Measurements from ENCODE around the gene SMIM1.

Gene SMIM1

GRCh38 chr1:3777078-3777547, 4.6 kb downstream of the SMIM1 start:
- no peak for DNase-seq (ENCODE audit: low spot score)

DNA sequence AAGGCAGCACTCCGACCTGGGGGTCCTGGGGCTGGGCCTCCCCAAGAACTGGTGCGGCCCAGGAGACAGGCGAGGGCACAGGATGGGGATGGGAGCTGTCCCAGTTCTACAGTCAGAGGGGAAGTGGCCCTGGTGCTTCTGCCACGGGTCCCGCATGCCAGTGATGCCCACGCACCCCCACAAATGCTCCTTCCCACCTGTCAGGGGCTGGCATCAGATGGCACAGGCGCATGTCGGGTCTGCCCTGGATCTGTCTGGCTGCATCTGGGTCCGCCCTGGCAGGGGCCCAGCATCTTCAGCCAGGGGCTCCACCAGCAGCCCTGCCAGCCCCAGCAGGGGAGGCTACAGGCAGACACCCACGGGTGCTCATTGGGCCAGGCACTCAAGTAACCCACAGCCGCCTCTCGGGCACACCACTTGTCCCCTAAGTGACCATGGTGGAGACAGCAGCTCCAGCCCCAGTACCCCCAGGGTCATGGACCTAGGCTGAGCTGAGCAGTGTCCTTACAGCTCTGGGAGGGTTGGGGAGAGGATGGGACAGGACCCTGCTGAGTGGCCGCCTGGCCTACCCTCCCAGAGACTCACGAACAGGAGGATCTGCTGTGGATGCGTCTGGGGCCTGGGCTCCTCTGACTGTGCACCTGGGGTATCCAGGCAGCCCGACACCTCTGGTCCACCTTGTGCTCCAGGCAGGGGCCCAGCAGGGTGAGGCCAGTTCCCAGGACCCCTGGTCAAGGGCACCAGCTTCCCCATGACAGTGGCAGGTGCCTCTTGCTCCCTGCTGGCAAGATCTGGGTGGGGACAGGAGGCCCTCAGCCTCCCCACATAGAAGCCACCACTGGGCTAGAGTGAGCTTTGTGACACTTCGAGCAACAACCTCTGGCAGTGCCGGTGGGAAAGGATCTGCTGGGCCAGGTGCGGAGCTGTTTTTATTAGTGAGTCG, 5.4 kb downstream of the SMIM1 start:
- DNase-seq (ENCODE audit: low spot score), result no peak

GRCh38 chr1:3778590-3779264, 6.2 kb downstream of the SMIM1 start:
- DNase-seq (ENCODE audit: low spot score), result no peak

DNA sequence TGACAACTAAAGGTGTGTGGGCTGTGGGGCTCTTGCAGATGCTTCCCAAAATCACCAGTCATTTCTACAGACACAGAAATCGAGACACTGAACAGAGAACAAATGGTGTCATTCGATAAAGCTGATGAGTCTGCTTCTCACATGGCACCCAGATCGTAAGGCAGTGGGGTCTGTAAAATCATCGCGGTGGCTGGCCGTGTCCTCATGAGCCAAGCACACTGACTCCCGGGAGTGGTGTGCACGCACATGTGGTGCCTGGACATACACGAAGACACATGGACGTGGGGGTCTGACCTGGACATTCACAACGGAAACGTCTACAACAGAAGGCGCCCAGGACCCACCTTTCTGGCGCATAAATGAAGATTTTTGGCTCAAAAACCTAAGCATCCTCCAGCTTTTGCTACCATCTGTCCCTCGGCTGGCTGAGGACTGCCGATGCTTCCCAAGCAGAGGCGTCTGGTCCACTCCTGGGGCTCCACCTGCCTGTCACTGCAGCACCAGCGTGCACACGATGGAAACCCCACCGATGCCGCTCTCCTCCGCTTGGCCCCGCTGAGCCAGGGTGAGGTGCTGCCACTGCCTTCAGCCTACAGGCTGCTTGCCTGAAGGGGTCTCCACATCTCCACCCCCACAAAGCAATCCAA, 6.8 kb downstream of the SMIM1 start:
- no peak for DNase-seq (ENCODE audit: low spot score)

GRCh38 chr1:3779912-3780416, 7.4 kb downstream of the SMIM1 start:
- no peak for DNase-seq (ENCODE audit: low spot score)

DNA sequence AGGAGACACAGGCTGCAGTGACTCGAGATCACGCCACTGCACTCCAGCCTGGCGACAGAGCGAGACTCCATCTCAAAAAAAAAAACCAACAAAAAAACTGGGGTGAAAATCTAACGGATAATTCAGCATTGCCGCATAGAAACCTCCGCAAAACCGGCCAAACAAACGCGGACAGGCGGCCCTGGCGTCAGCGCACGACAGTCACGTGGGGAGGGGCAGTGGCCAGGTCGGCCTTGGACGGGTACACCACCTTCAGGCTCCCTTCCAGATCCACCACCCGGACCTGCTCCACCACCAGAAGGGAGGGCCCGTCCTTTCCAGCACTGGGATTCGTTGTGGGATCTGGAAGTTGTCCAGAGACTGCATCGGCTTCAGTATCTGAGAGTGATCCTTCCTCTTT, 8.4 kb downstream of the SMIM1 start:
- no peak for DNase-seq (ENCODE audit: low spot score)

GRCh38 chr1:3783651-3784474, 11.3 kb downstream of the SMIM1 start:
- no peak for DNase-seq (ENCODE audit: low spot score)

DNA sequence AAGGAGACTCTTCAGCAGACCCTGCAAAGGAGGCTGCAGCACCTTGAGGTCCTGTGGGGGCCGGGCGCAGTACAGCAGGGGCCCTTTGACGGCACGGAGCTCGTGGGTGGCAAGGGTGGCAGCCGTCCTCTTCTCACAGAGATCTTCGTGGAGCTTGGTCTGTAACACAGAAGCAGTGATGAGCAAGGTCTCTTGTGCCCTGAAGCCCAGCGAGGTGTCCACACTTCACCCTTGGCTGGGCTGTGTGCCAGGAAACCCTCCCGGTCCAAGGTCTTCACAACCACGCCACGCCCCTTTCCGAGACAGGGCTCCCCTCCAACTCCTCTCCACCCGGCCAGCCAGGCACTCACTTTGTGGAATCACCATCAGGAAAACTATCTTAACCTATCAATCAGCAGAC, 12.5 kb downstream of the SMIM1 start:
- no peak for DNase-seq (ENCODE audit: low spot score)

- no peak for DNase-seq (ENCODE audit: low spot score)
These were observed 13.1 kb downstream of the SMIM1 start for GRCh38 chr1:3785456-3786157.

DNA sequence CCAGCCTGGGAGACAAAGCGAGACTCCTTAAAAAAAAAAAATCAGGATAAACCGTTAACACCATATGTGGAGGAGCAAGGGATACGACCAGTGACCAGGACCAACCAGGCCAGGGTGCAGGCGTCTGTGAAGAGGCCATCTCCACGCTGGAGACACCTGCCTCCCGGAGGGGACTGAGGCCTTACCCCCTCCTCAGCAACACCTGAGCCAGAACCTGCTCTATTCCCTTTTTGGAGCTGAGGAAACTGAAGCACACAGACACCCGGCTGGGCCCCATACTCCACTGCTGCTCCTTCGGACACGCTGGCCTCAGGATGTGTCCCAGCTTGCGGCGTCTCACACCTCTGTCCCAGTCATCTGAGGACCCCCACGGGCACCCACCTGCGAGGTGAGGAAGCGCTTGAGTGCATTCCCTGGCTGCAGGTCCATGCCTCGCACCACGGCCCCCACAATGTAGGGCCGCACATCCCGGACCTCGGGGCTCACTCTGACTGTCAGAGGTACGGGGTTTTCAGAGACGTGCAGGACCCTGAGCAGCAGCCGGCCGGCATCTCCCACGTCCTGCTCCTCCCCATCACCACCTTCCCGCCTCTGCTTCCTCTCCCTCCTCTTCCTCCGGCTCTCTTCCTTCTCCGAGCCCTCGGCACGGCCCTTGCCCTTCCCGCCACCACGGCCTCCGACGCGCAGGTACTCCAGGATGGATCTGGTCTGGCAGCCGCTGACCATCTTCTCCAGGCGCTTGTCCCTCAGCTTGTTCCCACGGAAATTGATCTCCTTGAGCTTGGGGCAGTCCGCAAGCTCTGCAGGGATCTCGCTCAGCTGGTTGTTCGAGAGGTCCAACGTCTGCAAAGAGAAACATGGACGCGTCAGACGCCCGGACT, 14.2 kb downstream of the SMIM1 start:
- no peak for DNase-seq (ENCODE audit: low spot score)

DNA sequence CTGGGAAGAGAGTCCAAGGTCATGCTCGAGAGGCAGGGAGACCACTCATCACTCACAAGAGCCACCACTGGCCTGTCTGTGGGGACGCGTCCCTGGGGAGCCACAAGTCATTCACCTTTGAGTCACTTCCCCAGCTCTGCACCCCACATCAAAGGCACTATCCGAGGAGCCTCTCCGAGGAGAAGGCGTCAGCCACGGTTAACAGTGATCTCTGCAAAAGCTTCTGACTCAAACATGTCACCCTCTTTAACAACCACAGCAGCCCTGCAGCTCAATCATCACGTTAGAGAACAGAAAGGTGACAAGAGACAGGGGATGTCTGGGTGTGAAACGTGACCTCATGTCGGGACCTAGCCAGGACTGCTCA, 14.8 kb downstream of the SMIM1 start:
- peak; percentile 58 for DNase-seq (ENCODE audit: low spot score)

DNA sequence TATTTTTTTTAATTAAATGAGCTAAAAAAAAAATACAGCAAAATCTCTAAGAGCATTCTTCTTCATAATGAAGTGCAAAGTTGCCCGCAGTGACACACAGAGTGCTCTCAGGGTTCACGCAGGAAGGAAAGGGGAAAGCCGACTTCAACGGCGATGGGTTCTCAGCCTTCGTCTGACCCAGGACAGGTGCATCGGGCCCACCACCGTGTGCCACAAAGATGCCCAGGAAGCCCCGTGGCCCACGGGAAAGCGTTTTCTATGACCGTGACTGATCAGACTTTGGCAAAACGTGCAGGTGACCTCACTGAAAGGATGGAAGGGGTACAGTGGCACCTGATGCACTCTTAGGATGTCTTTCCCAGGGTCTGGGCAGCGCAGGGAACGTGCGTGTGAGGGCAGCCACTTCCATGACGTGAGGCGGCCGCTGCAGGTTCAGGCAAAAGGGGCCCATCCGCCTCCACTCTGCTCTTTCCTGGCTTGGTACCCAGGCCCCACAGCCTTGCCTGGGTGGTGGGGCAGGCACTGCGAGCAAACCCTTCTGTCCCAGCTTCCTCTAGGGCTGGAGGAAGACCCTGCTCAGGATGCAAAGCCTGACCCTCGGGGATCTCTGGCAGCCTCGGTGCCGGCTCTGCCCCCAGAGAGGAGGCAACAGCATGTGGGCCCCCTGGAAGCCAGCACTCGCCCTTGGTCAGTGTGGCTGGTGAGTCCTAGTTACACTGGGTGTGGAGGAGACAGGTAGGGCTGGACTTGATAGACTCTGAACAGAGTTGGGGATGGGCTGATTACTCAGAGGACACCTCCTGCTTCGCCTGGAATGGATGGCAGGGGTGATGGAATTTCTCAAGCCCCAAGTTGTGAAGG, 15.4 kb downstream of the SMIM1 start:
- DNase-seq (ENCODE audit: low spot score), result no peak

- DNase-seq (ENCODE audit: low spot score), result no peak
These were observed 16.3 kb downstream of the SMIM1 start for GRCh38 chr1:3788756-3789420.

DNA sequence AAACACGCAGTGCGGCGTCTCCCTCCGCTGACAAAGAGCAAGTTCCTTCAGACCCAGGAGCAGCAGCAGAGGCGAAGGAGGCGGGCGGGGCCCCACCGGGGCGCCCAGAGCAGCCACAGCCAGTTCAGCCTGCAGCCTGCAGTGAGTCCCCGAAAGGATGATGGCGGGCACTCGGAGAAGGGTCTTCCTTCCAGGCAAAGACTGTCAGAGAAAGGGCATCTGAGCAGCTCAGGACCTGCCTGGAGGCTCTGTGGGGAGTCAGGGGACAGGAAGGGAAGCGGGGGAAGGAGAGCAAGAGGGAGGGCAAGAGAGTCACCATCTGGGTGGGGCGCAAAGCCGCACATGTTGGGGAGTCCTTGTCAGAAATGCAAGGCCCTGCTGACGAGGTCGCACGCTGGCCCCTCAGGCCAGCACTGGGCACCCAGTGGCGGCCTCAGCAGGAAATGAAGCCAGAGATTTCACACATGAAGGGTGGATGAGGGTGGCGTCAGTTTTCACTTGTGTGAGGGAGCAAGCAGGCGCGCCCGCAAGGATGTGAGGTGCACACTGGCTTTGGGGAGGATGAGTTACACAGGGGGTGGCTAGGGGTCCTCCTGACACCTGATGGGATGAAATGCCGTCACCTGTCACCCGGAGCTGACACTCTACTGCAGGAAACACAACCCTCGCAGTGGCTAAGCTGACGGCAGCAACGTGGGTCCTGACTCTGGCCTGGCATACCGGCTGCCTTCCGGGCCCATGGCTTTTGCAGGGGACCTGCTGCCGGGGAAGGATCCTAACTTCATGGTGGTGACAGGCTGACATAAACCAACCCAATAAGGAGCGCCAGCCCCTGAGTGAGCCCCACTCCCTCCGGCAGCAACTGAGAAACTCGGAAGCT, 17.1 kb downstream of the SMIM1 start:
- no peak for DNase-seq (ENCODE audit: low spot score)

DNA sequence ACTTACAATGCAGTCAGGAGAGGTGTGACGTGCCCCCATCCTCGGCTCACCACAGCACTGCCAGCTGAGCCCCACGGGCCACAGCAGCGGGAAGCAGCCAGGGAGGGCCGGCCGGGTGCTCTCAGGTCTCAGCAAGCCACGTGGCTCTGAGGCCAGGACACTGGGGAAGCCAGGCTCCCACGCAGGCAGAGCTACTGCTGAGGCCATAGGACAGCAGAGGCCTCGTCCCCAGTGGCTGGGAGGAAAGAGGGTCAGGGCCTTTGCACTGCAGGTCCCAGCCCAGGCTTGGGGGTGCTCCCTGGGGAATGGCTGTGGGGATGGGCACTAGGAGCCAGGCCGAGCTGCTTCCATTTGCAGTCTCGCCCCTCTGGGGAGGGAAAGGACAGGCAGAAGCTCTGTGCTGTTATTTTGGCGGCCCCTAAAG, 18.0 kb downstream of the SMIM1 start:
- no peak for DNase-seq (ENCODE audit: low spot score)

DNA sequence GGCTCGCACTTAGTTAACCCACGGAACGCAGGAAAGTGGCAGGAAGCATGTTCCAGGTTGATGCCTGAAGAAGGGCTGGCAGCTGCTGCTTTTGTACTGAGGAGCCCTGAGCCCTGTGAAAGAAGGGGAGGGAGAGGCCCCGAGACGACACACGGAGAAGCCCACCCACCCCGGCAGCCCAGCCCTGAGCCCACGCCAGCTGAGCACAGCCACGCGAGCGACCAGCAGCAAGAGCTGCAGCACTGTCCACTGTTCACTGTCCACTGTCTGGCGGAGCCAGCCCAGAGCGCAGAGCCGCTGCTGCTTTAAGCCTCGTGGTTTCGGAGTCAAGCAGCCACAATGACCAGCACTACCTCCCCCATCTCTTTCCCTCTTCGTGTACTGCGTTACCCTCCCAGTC, 18.4 kb downstream of the SMIM1 start:
- DNase-seq (ENCODE audit: low spot score), result no peak

GRCh38 chr1:3795453-3796214, 23.1 kb downstream of the SMIM1 start:
- no peak for DNase-seq (ENCODE audit: low spot score)
